ENCODE data around the gene EDIL3. TPM values are rescaled to one million over a fixed set of nuclear protein-coding genes. Genes with fewer than 3 reads are reported as not detected.
A peak's percentile ranks its signal among the peaks of the same experiment; 100 is the strongest.

EDIL3 gene
- total RNA-seq, 1 experiment from 2014 or later = not detected

DNA sequence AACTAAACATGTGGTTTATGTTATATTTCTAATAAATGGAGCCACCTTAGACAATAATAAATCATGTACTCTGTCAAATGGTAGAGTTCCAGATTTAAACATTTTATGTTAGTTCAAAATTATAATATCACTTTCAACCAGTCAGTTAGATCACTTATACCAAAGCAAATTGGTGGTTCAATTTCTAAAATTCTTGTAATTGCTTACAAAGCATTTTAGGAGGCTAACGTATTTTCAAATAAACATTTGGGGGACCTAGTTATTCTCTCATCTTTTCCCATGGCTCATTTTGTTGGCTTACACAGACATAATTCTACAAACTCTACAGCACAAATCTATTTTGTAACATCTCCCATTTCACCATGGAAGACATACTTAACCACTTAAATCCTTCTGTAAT, 39.9 kb downstream of the EDIL3 start:
- Mint-ChIP-seq H3K9me3 (ENCODE audit: unreplicated experiment) (no peaks in the 10 kb centered on the region), H3K27me3 (ENCODE audit: insufficient read depth, unreplicated experiment) (peaks cover 72% of the 10 kb centered on the region), H3K4me1 (ENCODE audit: insufficient read depth, unreplicated experiment) (no peaks in the 10 kb centered on the region), H3K4me3 (ENCODE audit: unreplicated experiment) (no peak overlapping the region), H3K27ac (ENCODE audit: low read depth, unreplicated experiment) (no peak overlapping the region), H3K36me3 (ENCODE audit: insufficient read depth, unreplicated experiment) (no peaks in the 10 kb centered on the region)
- DNase-seq (ENCODE audit: unreplicated experiment) = no peak
- ChIA-PET POLR2A (no interaction called here), CTCF (interaction anchor here (0.7 kb wide), 1 partner anchor 582 kb away, joined by 3 read pairs; no protein-coding TSS in a partner anchor)
- BruUV-seq (replicated peaks) = no TSS peak
- no peak for TF ChIP-seq CTCF (IDR thresholded peaks at IDR 0.05; ENCODE audit: unreplicated experiment)
- intact Hi-C loops (cut with micrococcal nuclease) = no loop called here

DNA sequence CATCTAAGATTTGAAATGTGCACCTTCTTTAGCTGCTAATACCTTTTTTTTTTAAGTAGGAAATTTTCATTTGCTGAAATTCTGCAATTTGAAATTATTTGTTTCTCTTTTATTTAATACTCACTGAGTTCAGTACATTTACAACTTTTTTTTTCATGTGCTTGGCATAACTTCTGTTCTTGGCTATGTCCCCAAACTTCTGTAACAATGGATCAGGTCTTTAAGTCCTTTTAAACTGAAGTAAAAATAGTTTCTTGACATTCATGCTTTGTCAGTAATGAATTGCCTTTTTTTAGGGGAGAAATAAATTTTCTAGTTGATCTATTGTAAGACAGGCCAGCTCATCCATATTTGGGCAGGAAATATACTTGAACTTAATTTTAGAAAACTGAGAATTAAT, 41.5 kb downstream of the EDIL3 start:
- POLR2A ChIA-PET = no interaction called here
- CTCF ChIA-PET = no interaction called here
- Mint-ChIP-seq H3K36me3 (ENCODE audit: insufficient read depth, unreplicated experiment) (no peaks in the 10 kb centered on the region), H3K4me3 (ENCODE audit: unreplicated experiment) (no peak overlapping the region), H3K4me1 (ENCODE audit: insufficient read depth, unreplicated experiment) (no peaks in the 10 kb centered on the region), H3K9me3 (ENCODE audit: unreplicated experiment) (no peaks in the 10 kb centered on the region), H3K27ac (ENCODE audit: low read depth, unreplicated experiment) (no peak overlapping the region), H3K27me3 (ENCODE audit: insufficient read depth, unreplicated experiment) (peaks cover 56% of the 10 kb centered on the region)
- DNase-seq (ENCODE audit: unreplicated experiment) = no peak
- TF ChIP-seq CTCF (IDR thresholded peaks at IDR 0.05; ENCODE audit: unreplicated experiment) = no peak
- BruUV-seq (replicated peaks) = no TSS peak
- intact Hi-C loops (cut with micrococcal nuclease) = no loop called here

DNA sequence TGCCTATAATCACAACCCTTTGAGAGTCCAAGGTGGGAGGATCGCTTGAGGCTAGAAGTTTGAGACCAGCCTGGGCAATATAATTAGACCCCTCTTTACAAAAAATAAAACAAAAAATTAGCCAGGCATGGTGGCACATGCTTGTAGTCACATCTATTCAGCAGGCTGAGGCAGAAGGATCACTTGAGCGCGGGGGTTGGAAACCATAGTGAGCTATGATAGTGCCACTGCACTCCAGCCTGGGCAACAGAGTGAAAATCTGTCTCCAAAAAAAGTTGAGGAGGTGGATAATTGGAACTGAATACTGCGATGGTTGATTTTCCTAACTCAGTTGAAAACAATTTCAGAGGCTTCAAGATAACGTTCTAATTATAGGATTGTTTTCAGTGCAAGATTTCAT, 52.6 kb downstream of the EDIL3 start:
- ChIA-PET POLR2A (no interaction called here), CTCF (interaction anchor here (0.7 kb wide), 1 partner anchor 405 kb away, joined by 4 read pairs; no protein-coding TSS in a partner anchor)
- no peak for TF ChIP-seq CTCF (IDR thresholded peaks at IDR 0.05; ENCODE audit: unreplicated experiment)
- no peaks in the 10 kb centered on the region for H3K36me3 Mint-ChIP-seq (ENCODE audit: insufficient read depth, unreplicated experiment)
- H3K27ac Mint-ChIP-seq (ENCODE audit: low read depth, unreplicated experiment) = no peak overlapping the region
- no peak for DNase-seq (ENCODE audit: unreplicated experiment)
- BruUV-seq (replicated peaks) = no TSS peak
- peaks cover 87% of the 10 kb centered on the region for H3K27me3 Mint-ChIP-seq (ENCODE audit: insufficient read depth, unreplicated experiment)
- intact Hi-C loops (cut with micrococcal nuclease) = no loop called here
- no peaks in the 10 kb centered on the region for H3K4me1 Mint-ChIP-seq (ENCODE audit: insufficient read depth, unreplicated experiment)
- H3K4me3 Mint-ChIP-seq (ENCODE audit: unreplicated experiment) = no peak overlapping the region
- H3K9me3 Mint-ChIP-seq (ENCODE audit: unreplicated experiment) = no peaks in the 10 kb centered on the region

DNA sequence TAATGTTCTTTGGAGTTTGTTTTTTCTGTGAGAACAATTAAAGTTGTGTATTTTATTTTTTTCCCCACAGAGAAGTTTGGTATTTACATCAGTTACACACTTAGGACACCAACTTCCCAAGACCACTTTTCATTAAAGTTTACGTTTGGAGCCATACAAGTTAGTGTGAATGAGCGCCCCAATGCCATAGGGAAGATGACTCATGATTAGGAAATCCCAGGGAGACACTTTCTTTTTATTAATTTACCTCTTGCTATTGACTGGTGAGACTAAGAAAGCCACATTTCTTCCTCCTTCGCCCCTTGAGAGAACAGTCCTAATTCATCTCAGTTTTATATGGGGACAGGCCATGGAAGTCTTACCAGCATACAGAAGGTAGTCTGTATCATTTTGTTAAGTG, 57.1 kb downstream of the EDIL3 start:
- intact Hi-C loops (cut with micrococcal nuclease) = no loop called here
- BruUV-seq (replicated peaks) = no TSS peak
- Mint-ChIP-seq H3K27ac (ENCODE audit: low read depth, unreplicated experiment) (no peak overlapping the region), H3K4me1 (ENCODE audit: insufficient read depth, unreplicated experiment) (no peaks in the 10 kb centered on the region), H3K9me3 (ENCODE audit: unreplicated experiment) (no peaks in the 10 kb centered on the region), H3K36me3 (ENCODE audit: insufficient read depth, unreplicated experiment) (no peaks in the 10 kb centered on the region), H3K27me3 (ENCODE audit: insufficient read depth, unreplicated experiment) (peaks cover 88% of the 10 kb centered on the region), H3K4me3 (ENCODE audit: unreplicated experiment) (no peak overlapping the region)
- peak; percentile 19 for DNase-seq (ENCODE audit: unreplicated experiment)
- CTCF ChIA-PET = no interaction called here
- no peak for TF ChIP-seq CTCF (IDR thresholded peaks at IDR 0.05; ENCODE audit: unreplicated experiment)
- POLR2A ChIA-PET = no interaction called here
